Measurements from ENCODE around the gene NPR2. TPM values are rescaled to one million over a fixed set of nuclear protein-coding genes. Genes with fewer than 3 reads are reported as not detected.
A peak's percentile ranks its signal among the peaks of the same experiment; 100 is the strongest.

The NPR2 gene
- total RNA-seq, 1 experiment from 2014 or later: 10.1 TPM

DNA sequence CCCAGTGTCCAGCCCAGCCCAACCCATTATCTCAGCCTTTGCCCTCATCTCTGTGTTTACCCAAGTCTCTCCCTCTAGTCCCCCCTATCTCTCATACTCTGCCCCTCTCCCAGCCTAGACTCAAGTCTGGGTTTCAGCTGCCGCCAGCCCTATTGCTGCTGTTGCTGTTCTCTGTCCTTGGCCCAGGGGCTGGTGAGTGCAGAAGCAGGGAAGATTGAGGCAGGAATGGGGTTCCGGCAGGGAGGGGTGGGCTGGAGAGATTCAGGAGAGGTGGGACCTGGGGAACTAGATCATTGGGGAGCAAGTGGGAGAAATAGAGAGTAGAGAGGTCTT, 38.3 kb downstream of the NPR2 start:
- CTCF ChIA-PET: interaction anchor here (1.8 to 2.7 kb wide), 5 partner anchors 16 to 81 kb away, joined by 7 to 22 read pairs (median 8); no protein-coding TSS in a partner anchor
- TF ChIP-seq CREB1 (CRISPR knock-in tag; IDR thresholded peaks at IDR 0.05) (no peak), ZNF416 (CRISPR knock-in tag; IDR thresholded peaks at IDR 0.05) (no peak), NR3C1 (CRISPR knock-in tag; conservative IDR thresholded peaks at IDR 0.05; ENCODE audit: low read depth) (no peak), NR1H2 (CRISPR knock-in tag; IDR thresholded peaks at IDR 0.05) (no peak), GABPB1 (CRISPR knock-in tag; IDR thresholded peaks at IDR 0.05) (no peak)
- TF ChIP-seq, protein P1, sequence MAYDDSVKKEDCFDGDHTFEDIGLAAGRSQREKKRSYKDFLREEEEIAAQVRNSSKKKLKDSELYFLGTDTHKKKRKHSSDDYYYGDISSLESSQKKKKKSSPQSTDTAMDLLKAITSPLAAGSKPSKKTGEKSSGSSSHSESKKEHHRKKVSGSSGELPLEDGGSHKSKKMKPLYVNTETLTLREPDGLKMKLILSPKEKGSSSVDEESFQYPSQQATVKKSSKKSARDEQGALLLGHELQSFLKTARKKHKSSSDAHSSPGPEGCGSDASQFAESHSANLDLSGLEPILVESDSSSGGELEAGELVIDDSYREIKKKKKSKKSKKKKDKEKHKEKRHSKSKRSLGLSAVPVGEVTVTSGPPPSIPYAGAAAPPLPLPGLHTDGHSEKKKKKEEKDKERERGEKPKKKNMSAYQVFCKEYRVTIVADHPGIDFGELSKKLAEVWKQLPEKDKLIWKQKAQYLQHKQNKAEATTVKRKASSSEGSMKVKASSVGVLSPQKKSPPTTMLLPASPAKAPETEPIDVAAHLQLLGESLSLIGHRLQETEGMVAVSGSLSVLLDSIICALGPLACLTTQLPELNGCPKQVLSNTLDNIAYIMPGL (CRISPR knock-in tag; IDR thresholded peaks at IDR 0.05): no peak
- TF ChIP-seq, protein P2, sequence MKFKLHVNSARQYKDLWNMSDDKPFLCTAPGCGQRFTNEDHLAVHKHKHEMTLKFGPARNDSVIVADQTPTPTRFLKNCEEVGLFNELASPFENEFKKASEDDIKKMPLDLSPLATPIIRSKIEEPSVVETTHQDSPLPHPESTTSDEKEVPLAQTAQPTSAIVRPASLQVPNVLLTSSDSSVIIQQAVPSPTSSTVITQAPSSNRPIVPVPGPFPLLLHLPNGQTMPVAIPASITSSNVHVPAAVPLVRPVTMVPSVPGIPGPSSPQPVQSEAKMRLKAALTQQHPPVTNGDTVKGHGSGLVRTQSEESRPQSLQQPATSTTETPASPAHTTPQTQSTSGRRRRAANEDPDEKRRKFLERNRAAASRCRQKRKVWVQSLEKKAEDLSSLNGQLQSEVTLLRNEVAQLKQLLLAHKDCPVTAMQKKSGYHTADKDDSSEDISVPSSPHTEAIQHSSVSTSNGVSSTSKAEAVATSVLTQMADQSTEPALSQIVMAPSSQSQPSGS (CRISPR knock-in tag; IDR thresholded peaks at IDR 0.05; ENCODE audit: borderline replicate concordance, low read depth): no peak
- Mint-ChIP-seq H3K4me1 (peaks cover 24% of the 10 kb centered on the region), H3K36me3 (no peaks in the 10 kb centered on the region), H3K4me3 (peak overlapping the region; percentile 73), H3K27me3 (ENCODE audit: low read depth) (peaks cover 2% of the 10 kb centered on the region; the same call in 1 of the 2 replicates), H3K27ac (peak overlapping the region; percentile 38; the same call in 1 of the 2 replicates), H3K9me3 (no peaks in the 10 kb centered on the region)
- POLR2A ChIA-PET: no interaction called here
- ATAC-seq: no peak
- DNase-seq (ENCODE audit: low spot score): no peak

GRCh38 chr9:35831040-35831439, 39.6 kb downstream of the NPR2 start:
- H3K9me3 Mint-ChIP-seq: no peaks in the 10 kb centered on the region
- no peaks in the 10 kb centered on the region for H3K36me3 Mint-ChIP-seq
- POLR2A ChIA-PET: no interaction called here
- ATAC-seq: no peak
- peaks cover 2% of the 10 kb centered on the region; the same call in 1 of the 2 replicates for H3K27me3 Mint-ChIP-seq (ENCODE audit: low read depth)
- TF ChIP-seq PRRX2 (CRISPR knock-in tag; IDR thresholded peaks at IDR 0.05) (no peak), GTF2I (CRISPR knock-in tag; conservative IDR thresholded peaks at IDR 0.05) (no peak), SP1 (CRISPR knock-in tag; conservative IDR thresholded peaks at IDR 0.05) (no peak), ZNF512 (CRISPR knock-in tag; IDR thresholded peaks at IDR 0.05; ENCODE audit: borderline replicate concordance) (no peak), ZMAT4 (CRISPR knock-in tag; IDR thresholded peaks at IDR 0.05) (no peak)
- peaks cover 28% of the 10 kb centered on the region for H3K4me1 Mint-ChIP-seq
- CTCF ChIA-PET: interaction anchor here (1.2 kb wide), 1 partner anchor 41 kb away, joined by 4 read pairs; no protein-coding TSS in a partner anchor
- H3K4me3 Mint-ChIP-seq: no peak overlapping the region
- no peak for DNase-seq (ENCODE audit: low spot score)
- no peak overlapping the region for H3K27ac Mint-ChIP-seq

DNA sequence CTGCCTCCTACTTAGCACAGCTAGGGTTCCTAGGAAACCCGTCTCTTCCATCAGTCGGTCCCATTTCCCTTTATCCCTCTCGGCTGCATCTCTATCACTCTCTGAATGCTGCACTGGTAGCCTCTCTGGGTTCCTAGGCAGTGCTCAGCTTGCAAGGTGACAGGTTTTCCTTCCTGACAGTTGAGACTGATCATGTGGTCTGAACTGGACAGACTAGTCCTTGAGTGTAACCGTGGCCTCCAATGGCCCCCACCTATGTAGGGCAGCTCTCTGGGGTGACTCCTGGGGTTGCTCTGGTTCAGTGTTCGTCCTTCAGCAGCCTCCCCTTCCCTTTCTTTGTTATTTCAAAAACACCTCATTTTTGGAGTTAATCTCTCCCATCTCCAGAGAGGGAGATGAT, 41.4 kb downstream of the NPR2 start:
- H3K9me3 Mint-ChIP-seq: no peaks in the 10 kb centered on the region
- no peaks in the 10 kb centered on the region for H3K36me3 Mint-ChIP-seq
- no peak for ATAC-seq
- CTCF ChIA-PET: interaction anchor here (1.3 to 5.2 kb wide), 3 partner anchors 41 to 50 kb away, joined by 6 to 59 read pairs (median 8); partner anchors contain the start of gene NPR2
- no peak overlapping the region for H3K27ac Mint-ChIP-seq
- peaks cover 26% of the 10 kb centered on the region for H3K4me1 Mint-ChIP-seq
- DNase-seq (ENCODE audit: low spot score): no peak
- no peak overlapping the region for H3K4me3 Mint-ChIP-seq
- peaks cover 4% of the 10 kb centered on the region for H3K27me3 Mint-ChIP-seq (ENCODE audit: low read depth)
- TF ChIP-seq, protein P3, sequence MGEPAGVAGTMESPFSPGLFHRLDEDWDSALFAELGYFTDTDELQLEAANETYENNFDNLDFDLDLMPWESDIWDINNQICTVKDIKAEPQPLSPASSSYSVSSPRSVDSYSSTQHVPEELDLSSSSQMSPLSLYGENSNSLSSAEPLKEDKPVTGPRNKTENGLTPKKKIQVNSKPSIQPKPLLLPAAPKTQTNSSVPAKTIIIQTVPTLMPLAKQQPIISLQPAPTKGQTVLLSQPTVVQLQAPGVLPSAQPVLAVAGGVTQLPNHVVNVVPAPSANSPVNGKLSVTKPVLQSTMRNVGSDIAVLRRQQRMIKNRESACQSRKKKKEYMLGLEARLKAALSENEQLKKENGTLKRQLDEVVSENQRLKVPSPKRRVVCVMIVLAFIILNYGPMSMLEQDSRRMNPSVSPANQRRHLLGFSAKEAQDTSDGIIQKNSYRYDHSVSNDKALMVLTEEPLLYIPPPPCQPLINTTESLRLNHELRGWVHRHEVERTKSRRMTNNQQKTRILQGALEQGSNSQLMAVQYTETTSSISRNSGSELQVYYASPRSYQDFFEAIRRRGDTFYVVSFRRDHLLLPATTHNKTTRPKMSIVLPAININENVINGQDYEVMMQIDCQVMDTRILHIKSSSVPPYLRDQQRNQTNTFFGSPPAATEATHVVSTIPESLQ (CRISPR knock-in tag; IDR thresholded peaks at IDR 0.05): no peak
- POLR2A ChIA-PET: no interaction called here

Data from WTC11 (cell line).